ENCODE measurements around the gene STK17A.

DNA sequence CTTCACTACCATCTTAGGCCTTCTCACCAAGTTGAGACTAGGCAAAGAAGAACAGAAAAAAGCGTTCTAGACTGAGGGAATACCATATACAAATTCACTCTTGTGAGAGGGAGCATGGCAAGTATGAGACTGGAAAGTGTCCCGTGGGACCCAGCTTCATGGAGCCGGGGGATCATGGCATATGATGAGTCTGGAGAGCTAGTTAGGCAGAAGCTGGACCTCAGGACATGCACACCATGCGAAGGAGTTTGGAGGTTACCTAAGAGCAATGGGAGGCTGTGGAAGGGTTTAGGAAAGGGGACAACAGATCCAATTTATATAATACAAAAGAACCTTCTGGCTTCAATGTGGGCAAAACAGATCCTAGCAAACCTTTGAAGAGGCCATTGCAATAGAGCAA, 34.1 kb downstream of the STK17A start:
- TF ChIP-seq, protein P1, sequence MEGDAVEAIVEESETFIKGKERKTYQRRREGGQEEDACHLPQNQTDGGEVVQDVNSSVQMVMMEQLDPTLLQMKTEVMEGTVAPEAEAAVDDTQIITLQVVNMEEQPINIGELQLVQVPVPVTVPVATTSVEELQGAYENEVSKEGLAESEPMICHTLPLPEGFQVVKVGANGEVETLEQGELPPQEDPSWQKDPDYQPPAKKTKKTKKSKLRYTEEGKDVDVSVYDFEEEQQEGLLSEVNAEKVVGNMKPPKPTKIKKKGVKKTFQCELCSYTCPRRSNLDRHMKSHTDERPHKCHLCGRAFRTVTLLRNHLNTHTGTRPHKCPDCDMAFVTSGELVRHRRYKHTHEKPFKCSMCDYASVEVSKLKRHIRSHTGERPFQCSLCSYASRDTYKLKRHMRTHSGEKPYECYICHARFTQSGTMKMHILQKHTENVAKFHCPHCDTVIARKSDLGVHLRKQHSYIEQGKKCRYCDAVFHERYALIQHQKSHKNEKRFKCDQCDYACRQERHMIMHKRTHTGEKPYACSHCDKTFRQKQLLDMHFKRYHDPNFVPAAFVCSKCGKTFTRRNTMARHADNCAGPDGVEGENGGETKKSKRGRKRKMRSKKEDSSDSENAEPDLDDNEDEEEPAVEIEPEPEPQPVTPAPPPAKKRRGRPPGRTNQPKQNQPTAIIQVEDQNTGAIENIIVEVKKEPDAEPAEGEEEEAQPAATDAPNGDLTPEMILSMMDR (IDR thresholded peaks at IDR 0.05; ENCODE audit: control extremely low read depth in 1 of 3, insufficient read depth in 1 of 3, low read depth in 1 of 3, low read length in 3 of 3), result no peak
- TF ChIP-seq HDAC6 (IDR thresholded peaks at IDR 0.05; ENCODE audit: low read depth, low read length), result no peak
- no peak for TF ChIP-seq TAF1 (IDR thresholded peaks at IDR 0.05; ENCODE audit: low read depth, low read length)
- no peak for TF ChIP-seq POLR2A (IDR thresholded peaks at IDR 0.05; ENCODE audit: control extremely low read depth in 1 of 2, low read depth in 2 of 2, low read length in 2 of 2)
- no peak for TF ChIP-seq BRCA1 (IDR thresholded peaks at IDR 0.05; ENCODE audit: low read depth, low read length)
- no peak for TF ChIP-seq SRF (IDR thresholded peaks at IDR 0.05; ENCODE audit: low read depth, low read length)
